Measurements from ENCODE around the gene MCHR1.
"Not testable (repeated sequence)": the region's sequence is repeated elsewhere in the genome, so short reads cannot be mapped to it uniquely, and the experiment has no call there.

GRCh38 chr22:40676166-40676565 is 3.1 kb upstream of the MCHR1 start:
- TF ChIP-seq POLR2A (IDR thresholded peaks at IDR 0.05); CTCF (IDR thresholded peaks at IDR 0.05); POLR2AphosphoS5 (IDR thresholded peaks at IDR 0.05; ENCODE audit: insufficient read depth in 1 of 2, low read depth in 1 of 2): not testable (repeated sequence)
